Aorta (tissue), 5 donors: ENCODE measurements around the gene HEXD. TPM values are rescaled to one million over a fixed set of nuclear protein-coding genes. Genes with fewer than 3 reads are reported as not detected.

ENCODE experiments used
- ATAC-seq: fragments of 200-7000 bp; cut with Tn5 transposase; one replicate; pipeline ENCODE4 v1.9.1; 2022; ENCODE audit warnings: moderate library complexity; ENCODE audit not compliant: low FRiP score
- DNase-seq, 2 donors: peaks; one replicate each; pipeline ENCODE4 v3.0.0-alpha.2; 2020
- H3K27ac ChIP-seq, 2 donors: one replicate each; pipeline ENCODE4 v1.5.1; 2013; ENCODE audit warnings: low read length in 2 of 2, mild to moderate bottlenecking in 2 of 2, moderate library complexity in 2 of 2, control low read depth in 1 of 2, inconsistent platforms in 1 of 2, low read depth in 1 of 2
- H3K27me3 ChIP-seq, 2 donors: one replicate each; pipeline ENCODE4 v1.6.1; 2013; ENCODE audit warnings: control low read depth in 1 of 2, low read length in 1 of 2, mild to moderate bottlenecking in 1 of 2, moderate library complexity in 1 of 2; ENCODE audit not compliant: insufficient read depth in 2 of 2, control insufficient read depth in 1 of 2
- H3K36me3 ChIP-seq, 2 donors: one replicate each; pipeline ENCODE4 v1.6.1; 2013; ENCODE audit warnings: control low read depth in 1 of 2, low read length in 1 of 2, mild to moderate bottlenecking in 1 of 2; ENCODE audit not compliant: insufficient read depth in 2 of 2, control insufficient read depth in 1 of 2
- H3K4me1 ChIP-seq, 2 donors: one replicate each; pipeline ENCODE4 v1.6.1; 2013; ENCODE audit warnings: low read length in 2 of 2, control low read depth in 1 of 2, mild to moderate bottlenecking in 1 of 2, moderate library complexity in 1 of 2; ENCODE audit not compliant: insufficient read depth in 2 of 2, control insufficient read depth in 1 of 2
- H3K4me3 ChIP-seq, 2 donors: one replicate each; pipeline ENCODE4 v1.5.1; 2013; ENCODE audit warnings: low read length in 2 of 2, control low read depth in 1 of 2, mild to moderate bottlenecking in 1 of 2
- H3K9me3 ChIP-seq: one replicate; pipeline ENCODE4 v1.6.1; 2013; ENCODE audit warnings: mild to moderate bottlenecking, low read length; ENCODE audit not compliant: control insufficient read depth
- WGBS, 2 donors: extraction: QIAGEN DNeasy Blood & Tissue Kit; methylation state at CpG; one replicate each; pipeline ENCODE4 v1.1.7; 2013; 5-methylcytosine and 5-hydroxymethylcytosine counted together
- intact Hi-C, 2 donors: fragments of 100-400 bp; cut with DNase I; formaldehyde crosslinking; loops; one replicate each; pipeline versions ENCODE4 v1.14.2 to v1.15.0; 2022
- polyA plus RNA-seq, 2 donors: library from polyadenylated mRNA; stranded (reverse); fragments of 200-250 nt; gene quantifications; one replicate each; pipeline ENCODE4 v1.2.3, GENCODE V29; 2013
- total RNA-seq, 2 donors: library from RNA; stranded (reverse); fragmentation: NEBNext Ultra II Directional; extraction: Animal tissue kit (Norgen Biotek cat#: 25700); gene quantifications; one replicate each; pipeline ENCODE4 v1.2.1, GENCODE V29; 2021
- donor health status: healthy with polysubstance abuse.
- donor health status: Bipolar disorder and iron deficiency.
- donor health status: DM: no; HTN: no; CAD: no.
- donor health status: DM: no; HTN: no; CAD: no.
- donor health status: DM: yes; HTN: yes; CAD: no.

Gene HEXD
- total and polyA plus RNA-seq, 4 donors = 14.8 to 133 (median 25.2) TPM

DNA sequence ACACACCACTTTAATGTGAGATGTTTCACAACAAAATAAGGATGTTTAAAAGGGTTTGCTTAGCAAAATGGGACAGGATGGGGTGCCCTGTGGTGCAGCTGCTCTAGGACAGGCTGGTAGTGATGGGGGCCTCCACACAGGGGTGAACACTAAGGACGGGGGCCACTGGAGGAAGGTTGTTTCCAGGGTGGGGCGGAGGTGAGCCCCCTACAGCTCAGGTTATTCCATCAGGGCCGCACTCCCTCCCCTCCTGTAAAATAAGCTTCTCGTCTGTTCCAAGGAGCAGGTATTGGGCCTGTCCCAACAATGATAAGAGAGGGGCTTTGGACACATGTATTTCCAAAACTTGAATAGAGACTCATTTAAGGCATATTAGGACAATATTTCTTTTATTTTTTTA is 1.9 kb upstream of the HEXD start:
- no peaks in the 10 kb centered on the region for H3K27me3 ChIP-seq
- H3K4me3 ChIP-seq = no peak overlapping the region
- WGBS, 2 donors = 95 to 96% methylated on average over 4 of the region's 4 CpGs
- no peak overlapping the region for H3K27ac ChIP-seq
- no peaks in the 10 kb centered on the region for H3K36me3 ChIP-seq
- DNase-seq = no peak
- H3K4me1 ChIP-seq = no peaks in the 10 kb centered on the region
- no peak for ATAC-seq
- intact Hi-C loops = loop anchor here in 1 of 2 donors (10.0 kb wide), 1 partner anchor 139 kb away; no protein-coding TSS in a partner anchor
- H3K9me3 ChIP-seq = no peaks in the 10 kb centered on the region

DNA sequence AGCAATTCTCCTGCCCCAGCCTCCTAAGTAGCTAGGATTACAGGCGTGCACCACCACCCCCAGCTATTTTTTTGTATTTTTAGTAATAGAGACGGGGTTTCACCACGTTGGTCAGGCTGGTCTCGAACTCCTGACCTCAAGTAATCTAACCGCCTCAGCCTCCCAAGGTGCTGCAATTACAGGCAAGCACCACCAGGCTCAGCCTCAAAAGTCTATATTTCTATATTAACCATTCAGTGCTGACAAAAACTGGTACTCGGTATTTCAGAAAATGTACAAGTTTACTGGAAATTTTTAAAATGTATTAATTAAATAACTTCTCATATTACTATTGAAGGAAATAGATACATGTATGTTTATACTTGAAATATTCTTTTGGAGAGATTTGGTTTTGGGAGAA is 1.4 kb upstream of the HEXD start:
- no peaks in the 10 kb centered on the region for H3K9me3 ChIP-seq
- H3K36me3 ChIP-seq = no peaks in the 10 kb centered on the region
- H3K27me3 ChIP-seq = no peaks in the 10 kb centered on the region
- H3K4me3 ChIP-seq = no peak overlapping the region
- intact Hi-C loops = loop anchor here in 1 of 2 donors (10.0 kb wide), 1 partner anchor 138 kb away; no protein-coding TSS in a partner anchor
- ATAC-seq (no peak), DNase-seq (no peak)
- no peaks in the 10 kb centered on the region for H3K4me1 ChIP-seq
- H3K27ac ChIP-seq = no peak overlapping the region
- WGBS, 2 donors = 89% methylated on average over 6 of the region's 6 CpGs

DNA sequence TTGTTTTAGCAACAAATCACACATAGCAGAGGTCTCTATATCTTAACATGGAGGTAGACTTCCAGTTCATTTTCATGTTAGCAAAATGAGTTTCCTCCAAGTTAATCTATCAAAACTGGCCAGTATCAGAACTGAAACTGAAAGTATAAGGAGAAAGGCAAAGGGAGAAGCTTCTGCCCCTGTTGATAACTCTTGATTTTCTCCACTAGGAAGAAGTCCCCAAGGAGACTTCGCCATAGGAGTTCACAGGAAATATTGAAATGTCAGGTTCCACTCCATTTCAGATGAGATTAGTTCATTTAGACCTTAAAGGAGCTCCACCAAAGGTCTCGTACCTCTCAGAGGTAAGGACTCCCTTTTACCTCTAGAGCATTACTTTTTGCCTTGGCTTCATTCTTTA is 1.4 kb downstream of the HEXD start:
- intact Hi-C loops = loop anchor here (2.0 to 10.0 kb wide), 2 partner anchors 135 to 229 kb away; partner anchors contain the start of gene WDR45B (in 1 of the 2)

DNA sequence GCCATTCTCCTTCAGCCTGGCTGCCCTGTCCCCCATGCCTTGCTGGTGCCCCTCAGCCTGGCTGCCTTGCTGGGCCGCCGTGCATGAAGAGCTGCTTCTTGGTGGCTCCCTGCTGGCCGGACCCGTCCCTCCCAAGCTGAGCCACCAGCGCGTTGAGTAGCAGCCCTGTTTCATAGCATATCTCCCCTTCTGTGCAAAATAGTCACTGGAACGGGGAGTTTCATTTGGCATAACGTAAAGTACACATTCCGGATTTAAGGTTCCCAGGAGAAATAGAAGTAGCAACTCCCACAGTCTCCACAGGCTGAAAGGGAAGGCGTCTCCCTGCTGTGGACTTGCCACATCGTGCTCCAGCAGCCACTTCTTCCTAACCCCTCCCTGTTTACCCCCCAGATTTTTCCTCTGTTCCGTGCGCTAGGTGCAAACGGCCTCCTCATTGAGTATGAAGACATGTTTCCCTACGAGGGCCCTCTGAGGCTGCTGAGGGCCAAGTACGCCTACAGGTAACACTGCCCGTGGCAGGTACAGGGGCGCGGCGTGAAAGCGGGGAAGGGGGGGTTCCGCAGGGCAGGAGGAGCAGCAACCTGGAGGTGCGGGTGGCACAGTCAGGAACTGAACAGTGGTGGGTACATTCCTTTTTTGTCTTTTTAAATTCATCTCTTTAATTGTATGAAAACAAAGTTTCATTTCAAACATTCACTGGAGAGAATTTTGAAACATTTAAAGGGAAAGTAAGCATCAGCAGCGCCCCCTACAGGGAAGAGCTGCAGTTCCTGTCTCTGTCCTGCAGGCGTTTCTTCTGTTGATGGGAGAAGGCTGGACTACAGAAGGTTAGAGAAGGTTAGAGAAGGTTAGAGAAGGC is 6.1 kb downstream of the HEXD start:
- Histone ChIP-seq H3K27me3 (no peaks in the 10 kb centered on the region), H3K9me3 (no peaks in the 10 kb centered on the region), H3K27ac (no peak overlapping the region), H3K36me3 (no peaks in the 10 kb centered on the region), H3K4me1 (no peaks in the 10 kb centered on the region), H3K4me3 (no peak overlapping the region)
- WGBS, 2 donors = 41 to 47% methylated on average over 23 to 25 of the region's 25 CpGs
- ATAC-seq (peak; percentile 70), DNase-seq (peak in 1 of 2 donors; percentile 62)
- intact Hi-C loops = loop anchor here in 1 of 2 donors (1.0 kb wide), 1 partner anchor 73 kb away; no protein-coding TSS in a partner anchor

More for the DNA sequence above, 1.4 kb downstream of the HEXD start:
- no peak for ATAC-seq
- Histone ChIP-seq H3K27ac (no peak overlapping the region), H3K27me3 (no peaks in the 10 kb centered on the region), H3K36me3 (no peaks in the 10 kb centered on the region), H3K9me3 (no peaks in the 10 kb centered on the region), H3K4me3 (no peak overlapping the region), H3K4me1 (no peaks in the 10 kb centered on the region)
- WGBS, 2 donors = 91 to 92% methylated on average over 2 of the region's 2 CpGs
- no peak for DNase-seq

DNA sequence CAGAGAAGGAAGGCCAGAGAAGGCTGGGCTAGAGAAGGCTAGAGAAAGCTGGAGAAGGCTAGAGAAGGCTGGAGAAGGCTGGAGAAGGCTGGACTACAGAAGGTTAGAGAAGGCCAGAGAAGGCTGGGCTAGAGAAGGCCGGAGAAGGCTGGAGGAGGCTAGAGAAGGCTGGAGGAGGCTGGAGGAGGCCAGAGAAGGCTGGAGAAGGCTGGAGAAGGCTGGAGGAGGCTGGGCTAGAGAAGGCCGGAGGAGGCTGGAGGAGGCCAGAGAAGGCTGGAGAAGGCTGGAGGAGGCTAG is 6.7 kb downstream of the HEXD start:
- Histone ChIP-seq H3K36me3 (no peaks in the 10 kb centered on the region), H3K27me3 (no peaks in the 10 kb centered on the region), H3K9me3 (no peaks in the 10 kb centered on the region), H3K4me3 (no peak overlapping the region), H3K4me1 (no peaks in the 10 kb centered on the region), H3K27ac (no peak overlapping the region)
- intact Hi-C loops = loop anchor here in 1 of 2 donors (1.0 kb wide), 1 partner anchor 74 kb away; no protein-coding TSS in a partner anchor
- 95 to 100% methylated on average over 2 of the region's 2 CpGs for WGBS, 2 donors
- ATAC-seq (no peak), DNase-seq (no peak)

DNA sequence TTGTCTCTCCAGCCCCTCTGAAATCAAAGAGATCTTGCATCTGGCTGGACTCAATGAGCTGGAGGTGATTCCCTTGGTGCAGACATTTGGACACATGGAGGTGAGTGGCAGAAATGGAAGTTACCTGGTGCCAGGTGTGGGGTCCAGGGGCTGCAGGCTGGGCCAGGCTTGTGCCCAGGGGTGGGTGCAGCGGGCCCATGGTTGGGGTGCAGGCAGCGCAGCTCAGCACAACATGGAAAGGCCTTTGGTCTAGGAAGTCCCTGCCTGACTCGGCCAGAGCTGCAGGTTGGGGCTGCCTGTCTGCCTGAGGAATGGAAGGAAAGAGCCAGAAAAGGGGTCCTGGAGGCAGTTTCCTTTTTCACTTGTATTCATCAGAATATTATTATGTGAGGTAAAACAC is 10.4 kb downstream of the HEXD start:
- Histone ChIP-seq H3K36me3 (no peaks in the 10 kb centered on the region), H3K27me3 (no peaks in the 10 kb centered on the region), H3K4me1 (no peaks in the 10 kb centered on the region), H3K9me3 (no peaks in the 10 kb centered on the region), H3K4me3 (no peak overlapping the region), H3K27ac (no peak overlapping the region)
- ATAC-seq (no peak), DNase-seq (no peak)
- WGBS, 2 donors = 95% methylated on average over 3 of the region's 3 CpGs
- intact Hi-C loops = no loop called here

DNA sequence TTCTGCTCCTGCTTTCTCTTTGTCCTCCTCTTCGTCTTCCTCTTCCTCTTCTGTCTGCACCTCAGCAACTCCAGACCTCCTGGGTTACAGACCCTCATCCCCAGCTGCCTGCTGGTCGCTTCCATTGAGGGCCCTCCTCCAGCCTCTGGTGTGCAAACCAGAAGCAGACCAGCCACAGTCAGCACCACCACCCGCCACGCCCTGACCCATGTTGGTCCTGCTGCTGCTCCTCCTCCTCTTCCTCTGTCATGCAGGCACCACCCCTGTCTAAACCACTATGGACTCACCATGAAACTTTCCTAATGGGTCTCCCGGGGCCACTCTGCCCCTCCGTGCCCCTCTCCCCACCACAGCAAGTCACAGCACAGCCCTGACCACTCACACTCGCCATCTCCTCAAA is 11.7 kb downstream of the HEXD start:
- Histone ChIP-seq H3K36me3 (no peaks in the 10 kb centered on the region), H3K27ac (no peak overlapping the region), H3K4me3 (no peak overlapping the region), H3K9me3 (no peaks in the 10 kb centered on the region), H3K4me1 (no peaks in the 10 kb centered on the region), H3K27me3 (no peaks in the 10 kb centered on the region)
- DNase-seq = no peak
- intact Hi-C loops = no loop called here
- ATAC-seq = no peak
- WGBS, 2 donors = 80 to 84% methylated on average over 7 of the region's 7 CpGs

DNA sequence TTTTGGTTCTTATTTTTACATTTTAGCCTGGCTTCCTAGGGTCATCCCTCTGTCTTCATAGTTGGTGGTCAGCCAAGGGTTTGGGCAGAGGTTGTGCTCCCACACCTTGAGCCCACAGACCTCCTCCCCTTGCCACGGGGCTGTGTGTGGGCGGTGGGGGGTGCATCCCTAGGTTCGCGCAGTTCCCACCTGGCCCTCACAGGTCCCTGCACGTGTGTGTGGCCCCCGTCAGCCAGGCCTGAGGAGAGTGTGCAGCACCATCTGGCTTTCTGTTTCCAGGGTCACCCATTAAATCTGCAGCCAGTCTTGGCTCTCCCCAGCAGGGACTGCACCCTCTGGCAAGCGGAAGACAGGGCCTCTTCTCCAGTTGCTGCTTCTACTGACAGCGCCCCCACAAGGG is 13.9 kb downstream of the HEXD start:
- intact Hi-C loops = no loop called here
- no peak overlapping the region for H3K27ac ChIP-seq
- H3K36me3 ChIP-seq = no peaks in the 10 kb centered on the region
- no peak for ATAC-seq
- H3K4me3 ChIP-seq = no peak overlapping the region
- H3K4me1 ChIP-seq = no peaks in the 10 kb centered on the region
- no peaks in the 10 kb centered on the region for H3K27me3 ChIP-seq
- 83 to 89% methylated on average over 8 of the region's 8 CpGs for WGBS, 2 donors
- no peaks in the 10 kb centered on the region for H3K9me3 ChIP-seq
- DNase-seq = no peak

DNA sequence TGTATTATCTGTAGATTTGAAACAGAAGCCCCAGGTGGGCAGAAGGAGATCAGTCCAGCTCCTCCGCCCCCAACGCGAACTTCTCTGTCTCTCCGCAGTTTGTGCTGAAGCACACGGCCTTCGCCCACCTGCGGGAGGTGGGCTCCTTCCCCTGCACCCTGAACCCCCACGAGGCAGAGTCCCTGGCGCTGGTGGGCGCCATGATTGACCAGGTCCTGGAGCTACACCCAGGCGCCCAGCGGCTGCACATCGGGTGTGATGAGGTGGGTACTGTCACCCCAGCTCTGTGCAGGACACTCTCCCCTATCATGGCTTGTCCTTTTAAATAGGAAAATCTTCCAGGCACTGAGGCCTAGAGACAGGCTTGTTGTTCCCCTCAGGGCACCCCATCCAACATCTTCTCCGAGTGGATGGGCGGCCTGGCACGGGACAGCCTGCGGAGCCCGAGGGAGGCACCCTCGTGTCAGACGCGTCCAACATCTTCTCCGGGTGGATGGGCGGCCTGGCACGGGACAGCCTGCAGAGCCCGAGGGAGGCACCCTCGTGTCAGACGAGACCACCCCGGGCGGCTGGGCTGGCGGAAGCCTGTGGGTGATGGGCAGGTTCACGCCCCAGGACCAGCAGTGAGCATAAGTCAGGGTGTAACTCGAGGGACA is 15.5 kb downstream of the HEXD start:
- Histone ChIP-seq H3K4me1 (no peaks in the 10 kb centered on the region), H3K36me3 (no peaks in the 10 kb centered on the region), H3K4me3 (no peak overlapping the region), H3K9me3 (no peaks in the 10 kb centered on the region), H3K27me3 (no peaks in the 10 kb centered on the region), H3K27ac (no peak overlapping the region)
- 90 to 93% methylated on average over 32 of the region's 32 CpGs for WGBS, 2 donors
- DNase-seq (no peak), ATAC-seq (no peak)
- intact Hi-C loops = no loop called here
